ENCODE data around the gene PPP1R3D.
"Not testable (repeated sequence)": the region's sequence is repeated elsewhere in the genome, so short reads cannot be mapped to it uniquely, and the experiment has no call there.

The PPP1R3D gene

GRCh38 chr20:59925359-59925758 is 14.7 kb downstream of the PPP1R3D start:
- DNase-seq (ENCODE audit: low read depth): no peak

GRCh38 chr20:59923514-59923913 is 16.6 kb downstream of the PPP1R3D start:
- DNase-seq (ENCODE audit: low read depth): no peak

- no peak for DNase-seq (ENCODE audit: low read depth)
Measured at GRCh38 chr20:59920944-59921343, 19.2 kb downstream of the PPP1R3D start.

GRCh38 chr20:59912609-59913008 is 27.5 kb downstream of the PPP1R3D start:
- DNase-seq (ENCODE audit: low read depth): no peak

GRCh38 chr20:59911041-59911440 is 29.1 kb downstream of the PPP1R3D start:
- no peak for DNase-seq (ENCODE audit: low read depth)

GRCh38 chr20:59908855-59909254 is 31.2 kb downstream of the PPP1R3D start:
- no peak for DNase-seq (ENCODE audit: low read depth)

GRCh38 chr20:59903621-59904020 is 36.5 kb downstream of the PPP1R3D start:
- DNase-seq (ENCODE audit: low read depth): no peak

GRCh38 chr20:59902470-59902869 is 37.6 kb downstream of the PPP1R3D start:
- DNase-seq (ENCODE audit: low read depth): no peak

GRCh38 chr20:59895908-59896307 is 44.2 kb downstream of the PPP1R3D start:
- no peak for DNase-seq (ENCODE audit: low read depth)

GRCh38 chr20:59891581-59891980 is 48.5 kb downstream of the PPP1R3D start:
- DNase-seq (ENCODE audit: low read depth): no peak

- DNase-seq (ENCODE audit: low read depth): not testable (repeated sequence)
Measured at GRCh38 chr20:59890035-59890434, 50.1 kb downstream of the PPP1R3D start.

- DNase-seq (ENCODE audit: low read depth): no peak
Measured at GRCh38 chr20:59888050-59888449, 52.1 kb downstream of the PPP1R3D start.
